WTC11 (cell line): Measurements from ENCODE around the gene ZNF438. TPM values are rescaled to one million over a fixed set of nuclear protein-coding genes. Genes with fewer than 3 reads are reported as not detected.

Source experiments
- ATAC-seq: fragments of 200-7000 bp; cut with Tn5 transposase; 2 replicates; pipeline ENCODE4 v1.10.0; 2021; ENCODE audit warnings: mild to moderate bottlenecking, moderate library complexity
- CTCF ChIA-PET: fragments of 300-600 bp; sonication (Branson Sonifier 250); formaldehyde crosslinking; loops from one replicate; lab custom pipeline; 2021; ENCODE audit warnings: antibody characterized with exemption; lab: Charles Lee
- POLR2A ChIA-PET: fragments of 350-600 bp; sonication (Branson Sonifier 250); formaldehyde crosslinking; loops from one replicate; lab custom pipeline; 2021; ENCODE audit warnings: antibody characterized with exemption; lab: Charles Lee
- DNase-seq: peaks from one replicate; pipeline ENCODE4 v3.0.0; 2021; ENCODE audit warnings: low spot score
- H3K27ac Mint-ChIP-seq: 2 replicates; pipeline ENCODE4 v1.8.0; 2021; ENCODE audit warnings: mixed read lengths
- H3K27me3 Mint-ChIP-seq: 2 replicates; pipeline ENCODE4 v1.8.0; 2021; ENCODE audit warnings: low read depth, mild to moderate bottlenecking, moderate library complexity, mixed read lengths
- H3K36me3 Mint-ChIP-seq: 2 replicates; pipeline ENCODE4 v1.8.0; 2021; ENCODE audit warnings: mixed read lengths
- H3K4me1 Mint-ChIP-seq: 2 replicates; pipeline ENCODE4 v1.8.0; 2022; ENCODE audit warnings: mixed read lengths
- H3K4me3 Mint-ChIP-seq: 2 replicates; pipeline ENCODE4 v1.8.0; 2021; ENCODE audit warnings: mild to moderate bottlenecking, moderate library complexity, mixed read lengths
- H3K9me3 Mint-ChIP-seq: 2 replicates; pipeline ENCODE4 v1.8.0; 2021; ENCODE audit warnings: mixed read lengths
- ATF2 ChIP-seq: sonication (generic); formaldehyde crosslinking; IDR thresholded peaks from 2 replicates; pipeline ENCODE4 v1.8.1; 2022; ENCODE audit warnings: low read depth, missing genetic modification reagents, borderline replicate concordance
- CBFB ChIP-seq: sonication (generic); formaldehyde crosslinking; IDR thresholded peaks from 2 replicates; pipeline ENCODE4 v1.8.1; 2022; ENCODE audit warnings: mild to moderate bottlenecking, low read depth, missing genetic modification reagents
- ERG ChIP-seq: fragments of 250-450 bp; sonication (Bioruptor Pico); IDR thresholded peaks from 2 replicates; pipeline ENCODE4 v1.8.0; 2021; ENCODE audit warnings: mild to moderate bottlenecking
- FOXJ3 ChIP-seq: sonication (generic); formaldehyde crosslinking; IDR thresholded peaks from 2 replicates; pipeline ENCODE4 v1.9.0; 2021; ENCODE audit warnings: missing genetic modification reagents, mild to moderate bottlenecking, borderline replicate concordance
- FOXP1 ChIP-seq: sonication (generic); formaldehyde crosslinking; IDR thresholded peaks from 2 replicates; pipeline ENCODE4 v1.8.0; 2022; ENCODE audit warnings: missing genetic modification reagents, mild to moderate bottlenecking, moderate library complexity, borderline replicate concordance
- PRDM15 ChIP-seq: sonication (generic); formaldehyde crosslinking; IDR thresholded peaks from 2 replicates; pipeline ENCODE4 v1.8.0; 2022; ENCODE audit warnings: missing genetic modification reagents
- PRRX2 ChIP-seq: fragments of 250-450 bp; sonication (Bioruptor Pico); IDR thresholded peaks from 2 replicates; pipeline ENCODE4 v1.8.0; 2021; ENCODE audit warnings: mild to moderate bottlenecking
- RELA ChIP-seq: sonication (generic); formaldehyde crosslinking; IDR thresholded peaks from 2 replicates; pipeline ENCODE4 v1.8.1; 2022; ENCODE audit warnings: missing genetic modification reagents, mild to moderate bottlenecking, borderline replicate concordance
- SMAD3 ChIP-seq: sonication (generic); formaldehyde crosslinking; IDR thresholded peaks from 2 replicates; pipeline ENCODE4 v1.8.0; 2022; ENCODE audit warnings: missing genetic modification reagents, mild to moderate bottlenecking, borderline replicate concordance
- STAT6 ChIP-seq: sonication (generic); formaldehyde crosslinking; conservative IDR thresholded peaks from 2 replicates; pipeline ENCODE4 v1.8.1; 2023; ENCODE audit warnings: mild to moderate bottlenecking, low read depth, missing genetic modification reagents, moderate library complexity
- TCF7 ChIP-seq: sonication (generic); formaldehyde crosslinking; IDR thresholded peaks from 2 replicates; pipeline ENCODE4 v1.8.0; 2022; ENCODE audit warnings: mild to moderate bottlenecking, low read depth, missing genetic modification reagents, moderate library complexity
- TP53 ChIP-seq: sonication (generic); formaldehyde crosslinking; IDR thresholded peaks from 2 replicates; pipeline ENCODE4 v1.8.1; 2023; ENCODE audit warnings: mild to moderate bottlenecking, missing genetic modification reagents
- USF1 ChIP-seq: sonication (generic); formaldehyde crosslinking; IDR thresholded peaks from 2 replicates; pipeline ENCODE4 v1.8.0; 2022; ENCODE audit warnings: mild to moderate bottlenecking, missing genetic modification reagents
- ZBTB43 ChIP-seq: sonication (generic); formaldehyde crosslinking; IDR thresholded peaks from 2 replicates; pipeline ENCODE4 v1.8.1; 2023; ENCODE audit warnings: mild to moderate bottlenecking, missing genetic modification reagents
- ZMAT4 ChIP-seq: fragments of 250-450 bp; sonication (Bioruptor Pico); IDR thresholded peaks from 2 replicates; pipeline ENCODE4 v1.9.0; 2021; ENCODE audit warnings: mild to moderate bottlenecking
- ZNF416 ChIP-seq: fragments of 250-450 bp; sonication (Bioruptor Pico); IDR thresholded peaks from 2 replicates; pipeline ENCODE4 v1.9.0; 2021; ENCODE audit warnings: mild to moderate bottlenecking, inconsistent platforms
- ZSCAN18 ChIP-seq: fragments of 250-450 bp; sonication (Bioruptor Pico); IDR thresholded peaks from 2 replicates; pipeline ENCODE4 v2.1.2; 2022; ENCODE audit warnings: mild to moderate bottlenecking, moderate library complexity
- total RNA-seq: library from RNA; stranded (reverse); gene quantifications from 3 replicates; pipeline ENCODE4 v1.2.3, GENCODE V29; 2021

ZNF438 gene
- total RNA-seq, 1 experiment from 2014 or later, result 1.9 TPM

GRCh38 chr10:30903397-30904138, 128.1 kb downstream of the ZNF438 start:
- TF ChIP-seq USF1 (CRISPR knock-in tag), result no peak
- TF ChIP-seq, all 79 proteins: peak for 0
- Mint-ChIP-seq H3K4me1 (no peaks in the 10 kb centered on the region), H3K27ac (no peak overlapping the region), H3K9me3 (peaks cover 42% of the 10 kb centered on the region), H3K27me3 (no peaks in the 10 kb centered on the region; the same call in 1 of the 2 replicates), H3K4me3 (no peak overlapping the region), H3K36me3 (peaks cover 31% of the 10 kb centered on the region)
- ATAC-seq (no peak), DNase-seq (no peak)
- ChIA-PET POLR2A (no interaction called here), CTCF (no interaction called here)

GRCh38 chr10:30902621-30903396, 128.9 kb downstream of the ZNF438 start:
- H3K27ac Mint-ChIP-seq, result no peak overlapping the region
- no peak overlapping the region for H3K4me3 Mint-ChIP-seq
- POLR2A ChIA-PET, result no interaction called here
- H3K36me3 Mint-ChIP-seq, result peaks cover 36% of the 10 kb centered on the region
- CTCF ChIA-PET, result no interaction called here
- no peaks in the 10 kb centered on the region; the same call in 1 of the 2 replicates for H3K27me3 Mint-ChIP-seq
- H3K4me1 Mint-ChIP-seq, result no peaks in the 10 kb centered on the region
- peaks cover 48% of the 10 kb centered on the region for H3K9me3 Mint-ChIP-seq
- ATAC-seq (no peak), DNase-seq (no peak)
- no peak for TF ChIP-seq ZNF416
- no peak for TF ChIP-seq STAT6 (CRISPR knock-in tag)
- no peak for TF ChIP-seq ATF2
- TF ChIP-seq ZMAT4 (CRISPR knock-in tag), result no peak
- TF ChIP-seq CBFB, result no peak
- TF ChIP-seq SMAD3 (CRISPR knock-in tag), result no peak
- no peak for TF ChIP-seq ZBTB43 (CRISPR knock-in tag)
- TF ChIP-seq USF1 (CRISPR knock-in tag), result no peak
- TF ChIP-seq TP53, result no peak
- TF ChIP-seq ZSCAN18, result no peak
- TF ChIP-seq ERG (CRISPR knock-in tag), result no peak
- TF ChIP-seq FOXP1 (CRISPR knock-in tag), result no peak
- no peak for TF ChIP-seq TCF7 (CRISPR knock-in tag)
- no peak for TF ChIP-seq PRDM15
- TF ChIP-seq RELA, result no peak
- no peak for TF ChIP-seq PRRX2 (CRISPR knock-in tag)
- no peak for TF ChIP-seq FOXJ3 (CRISPR knock-in tag)
